Kidney capillary endothelial cell (primary cell): Measurements from ENCODE around the gene ASS1.

Experiments
- DNase-seq: peaks from one replicate; pipeline ENCODE4 v3.0.0-alpha.2; 2018; ENCODE audit warnings: low spot score

The ASS1 gene

DNA sequence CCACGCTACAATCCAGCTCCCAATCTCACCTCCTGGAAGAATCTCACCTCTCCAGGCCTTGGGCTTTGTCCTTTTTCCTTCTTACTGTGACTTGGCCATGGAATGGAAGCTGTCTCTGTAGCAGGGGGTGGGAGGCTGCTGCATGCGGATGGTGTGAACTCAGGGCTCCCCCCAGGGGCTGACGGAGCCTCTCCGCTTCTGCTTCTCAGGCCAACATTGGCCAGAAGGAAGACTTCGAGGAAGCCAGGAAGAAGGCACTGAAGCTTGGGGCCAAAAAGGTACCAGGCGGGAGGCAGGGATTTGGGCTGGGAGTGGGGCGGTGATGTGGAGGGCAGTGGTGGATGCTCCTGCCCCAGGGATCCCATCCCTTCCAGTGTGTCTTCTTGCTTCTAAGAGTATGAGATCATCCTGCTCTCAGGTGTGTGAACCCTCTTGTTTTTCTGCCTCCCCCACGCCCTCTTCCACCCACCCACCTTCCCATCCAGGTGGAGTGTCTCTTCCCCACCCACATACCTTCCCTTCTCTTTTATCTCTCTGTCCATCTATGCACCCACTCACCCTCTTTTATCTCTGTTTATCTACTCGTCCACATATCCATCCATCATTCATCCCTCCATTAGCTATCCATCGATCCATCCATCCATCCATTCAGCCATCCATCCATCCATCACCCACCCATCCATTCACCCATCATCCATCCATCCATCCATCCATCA lies 9.5 kb downstream of the ASS1 start:
- DNase-seq, result no peak

DNA sequence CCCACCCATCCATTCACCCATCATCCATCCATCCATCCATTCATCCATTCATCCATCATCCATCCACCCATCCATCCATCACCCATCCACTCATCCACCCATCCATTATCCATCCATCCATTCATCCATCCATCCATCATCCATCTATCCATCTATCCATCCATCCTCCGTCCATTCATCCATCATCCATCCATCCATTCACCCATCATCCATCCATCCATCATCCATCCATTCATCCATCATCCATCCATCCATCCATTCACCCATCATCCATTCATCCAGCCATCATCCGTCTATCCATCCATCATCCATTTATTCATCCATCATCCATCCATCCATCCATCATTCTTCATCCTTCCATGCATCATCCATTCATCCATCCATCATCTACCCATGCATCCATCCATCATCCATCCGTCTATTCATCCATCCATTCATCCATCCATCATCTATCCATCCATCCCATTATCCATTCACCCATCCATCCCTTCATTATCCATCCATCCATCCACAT lies 10.1 kb downstream of the ASS1 start:
- DNase-seq, result no peak

DNA sequence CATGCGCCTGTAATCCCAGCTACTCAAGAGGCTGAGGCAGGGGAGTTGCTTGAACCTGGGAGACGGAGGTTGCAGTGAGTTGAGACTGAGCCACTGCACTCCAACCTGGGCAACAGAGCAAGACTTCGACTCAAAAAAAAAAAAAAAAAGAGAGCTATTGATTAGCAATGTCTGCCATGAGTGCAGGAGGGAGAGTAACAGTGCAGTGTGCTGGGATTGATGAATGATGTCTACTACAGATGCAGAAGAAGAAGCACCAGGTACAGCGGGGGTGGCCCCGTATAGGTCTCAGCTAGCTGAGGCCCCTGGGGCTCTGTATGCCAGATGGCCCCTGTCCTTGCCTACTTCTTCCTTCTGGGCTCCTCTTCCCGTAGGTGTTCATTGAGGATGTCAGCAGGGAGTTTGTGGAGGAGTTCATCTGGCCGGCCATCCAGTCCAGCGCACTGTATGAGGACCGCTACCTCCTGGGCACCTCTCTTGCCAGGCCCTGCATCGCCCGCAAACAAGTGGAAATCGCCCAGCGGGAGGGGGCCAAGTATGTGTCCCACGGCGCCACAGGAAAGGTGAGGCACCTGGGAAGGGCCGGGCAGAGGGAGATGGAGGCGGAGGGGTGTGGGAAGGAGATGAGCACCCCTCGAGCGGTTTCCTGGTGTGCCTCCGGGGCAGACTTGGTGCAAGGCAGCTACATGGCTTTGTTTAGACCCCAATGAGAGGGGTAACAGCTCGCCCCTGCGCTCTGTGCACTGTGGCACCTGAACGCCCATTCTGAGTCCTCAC lies 13.5 kb downstream of the ASS1 start:
- DNase-seq, result no peak

DNA sequence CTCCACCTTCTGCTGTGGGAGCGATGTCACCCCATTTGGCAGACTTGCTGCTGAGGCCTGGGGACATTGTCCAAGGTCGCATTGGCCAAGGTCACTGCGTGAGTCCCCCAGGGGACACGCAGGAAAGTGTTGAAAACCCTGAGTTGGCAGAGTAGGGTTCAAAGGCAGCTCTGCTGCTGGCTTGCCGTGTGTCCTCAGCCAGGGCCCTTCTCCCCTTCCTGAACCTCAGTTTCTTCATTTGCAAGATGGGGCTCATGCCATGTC lies 14.0 kb downstream of the ASS1 start:
- DNase-seq, result no peak

DNA sequence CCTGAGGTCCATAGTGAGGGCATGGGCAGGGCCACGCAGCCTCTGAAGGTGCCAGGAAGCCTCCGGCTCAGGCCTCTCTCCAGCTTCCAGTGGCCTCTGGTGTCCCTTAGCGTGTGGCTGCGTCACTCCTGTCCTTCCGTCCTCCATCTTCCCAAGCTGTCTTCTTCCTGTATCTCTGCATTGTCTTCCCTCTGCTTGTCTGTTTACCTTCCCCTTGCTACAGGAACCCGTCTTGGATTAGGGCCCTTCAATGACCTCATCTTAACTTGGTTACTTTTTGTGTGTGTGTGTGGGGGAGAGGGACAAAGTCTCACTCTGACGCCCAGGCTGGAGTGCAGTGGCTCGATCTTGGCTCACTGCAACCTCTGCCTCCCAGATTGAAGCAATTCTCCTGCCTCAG lies 14.4 kb downstream of the ASS1 start:
- DNase-seq, result no peak

DNA sequence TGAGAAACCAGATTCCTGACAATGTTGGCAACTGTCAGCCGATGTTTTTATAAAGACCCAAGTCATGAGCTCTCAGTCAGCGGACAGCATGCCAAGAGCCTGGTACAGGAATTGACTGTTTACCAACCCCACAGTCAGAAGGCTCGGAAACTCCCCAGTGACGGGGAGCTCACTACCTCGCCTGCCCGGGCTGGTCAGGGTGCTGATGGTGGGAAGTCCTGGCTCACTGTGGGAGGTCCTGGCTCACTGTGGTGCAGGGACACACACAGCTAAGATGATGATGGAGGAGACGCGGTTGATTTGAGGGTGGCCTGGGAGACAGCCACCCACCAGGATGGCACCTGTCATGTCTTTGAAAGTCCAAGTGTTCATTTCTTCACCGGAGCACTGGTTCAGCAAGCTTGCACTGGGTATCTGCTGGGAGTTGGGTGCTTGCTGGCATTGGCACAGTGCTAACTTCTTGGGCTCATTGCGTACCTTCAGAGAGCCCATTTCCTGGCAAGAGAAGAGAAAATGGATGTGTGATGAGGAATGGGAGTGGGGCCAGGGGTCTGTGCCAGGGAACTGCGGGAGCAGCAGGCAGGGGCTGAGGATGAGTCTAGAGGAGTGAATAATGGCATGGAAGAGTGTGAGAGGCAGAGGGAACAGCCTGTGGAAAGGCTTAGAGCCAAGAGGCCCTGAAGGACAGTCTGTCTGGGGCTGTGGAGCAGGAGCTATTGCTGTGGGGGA lies 15.3 kb downstream of the ASS1 start:
- no peak for DNase-seq

DNA sequence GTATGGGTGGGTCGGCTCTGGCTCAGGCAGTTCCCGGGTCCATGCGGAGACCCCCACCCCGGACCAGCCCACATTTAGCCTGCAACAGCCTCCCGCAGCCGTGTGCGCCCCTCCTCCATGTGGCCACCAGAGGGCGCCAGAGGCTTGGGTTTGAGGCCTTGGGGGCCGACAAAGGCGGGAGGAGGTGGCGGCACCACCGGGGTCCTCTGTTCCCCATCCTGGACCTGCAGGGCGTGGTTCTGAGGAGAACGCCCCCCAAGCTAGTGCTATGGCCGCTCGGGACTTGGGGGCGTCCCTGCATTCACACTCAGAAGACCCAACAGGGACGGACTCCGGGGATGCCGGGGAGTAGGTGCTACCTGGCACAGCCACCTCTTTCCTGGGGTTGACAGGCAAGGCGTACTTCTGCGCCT lies 16.5 kb downstream of the ASS1 start:
- DNase-seq, result no peak

DNA sequence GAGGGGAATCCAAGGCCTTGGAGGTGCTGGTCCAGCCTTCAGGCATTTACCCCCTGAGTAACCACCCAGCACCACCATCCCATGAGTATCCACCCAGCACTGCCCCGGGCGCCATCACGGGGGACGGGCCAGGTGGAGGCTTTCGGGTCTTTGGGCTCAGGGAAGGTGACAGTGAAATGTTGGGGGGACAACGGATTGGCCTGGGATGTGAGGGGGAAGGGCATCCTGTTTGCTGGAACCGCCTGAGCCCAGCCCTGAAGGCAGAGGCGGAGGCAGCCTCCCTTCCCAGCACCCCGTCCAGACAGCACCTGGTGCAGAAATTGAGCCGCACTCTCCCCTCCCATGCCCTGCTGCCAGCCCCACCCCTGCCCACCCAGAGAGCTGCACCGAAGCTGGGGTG lies 17.0 kb downstream of the ASS1 start:
- no peak for DNase-seq

DNA sequence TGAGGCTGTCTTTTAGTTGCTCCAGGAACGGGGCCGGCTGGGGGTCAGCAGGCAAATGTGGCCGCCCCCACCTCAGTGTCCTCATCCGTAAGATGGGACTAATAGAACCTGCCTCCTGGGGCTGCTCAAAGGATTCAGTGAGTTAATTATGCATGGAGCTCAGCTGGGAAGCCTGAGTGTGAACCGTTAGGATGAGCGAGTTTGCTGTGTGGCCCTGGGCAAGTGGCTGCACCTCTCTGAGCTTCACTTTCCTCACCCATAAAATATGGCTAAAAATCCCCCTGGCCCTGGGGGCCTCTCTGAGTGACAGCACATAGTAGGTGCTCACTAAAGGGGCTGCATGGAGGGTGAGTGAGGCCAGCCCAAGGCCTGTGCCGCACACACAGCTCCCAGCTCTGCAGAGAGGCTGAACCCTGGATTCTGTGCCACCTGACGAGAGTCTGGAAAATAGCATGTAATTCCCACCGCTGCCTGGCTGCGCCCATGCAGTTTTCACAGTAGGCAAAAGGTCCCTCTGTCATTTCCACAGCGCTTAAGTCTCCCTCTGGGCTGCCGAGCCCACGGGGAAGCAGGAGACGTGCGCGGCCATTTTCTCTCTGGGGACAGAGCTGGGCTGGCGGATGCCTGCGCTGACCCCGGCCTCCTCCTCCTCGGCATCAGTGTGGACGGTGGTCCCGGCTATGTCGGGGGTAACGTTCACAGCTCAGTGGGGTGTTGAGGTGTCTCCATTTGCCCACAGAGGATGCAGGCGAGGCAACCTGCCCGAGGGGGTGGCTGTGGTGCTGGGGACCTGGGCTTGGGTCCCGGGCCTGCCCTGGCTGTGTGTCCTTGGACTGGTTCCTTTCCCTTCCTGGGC lies 18.2 kb downstream of the ASS1 start:
- no peak for DNase-seq

DNA sequence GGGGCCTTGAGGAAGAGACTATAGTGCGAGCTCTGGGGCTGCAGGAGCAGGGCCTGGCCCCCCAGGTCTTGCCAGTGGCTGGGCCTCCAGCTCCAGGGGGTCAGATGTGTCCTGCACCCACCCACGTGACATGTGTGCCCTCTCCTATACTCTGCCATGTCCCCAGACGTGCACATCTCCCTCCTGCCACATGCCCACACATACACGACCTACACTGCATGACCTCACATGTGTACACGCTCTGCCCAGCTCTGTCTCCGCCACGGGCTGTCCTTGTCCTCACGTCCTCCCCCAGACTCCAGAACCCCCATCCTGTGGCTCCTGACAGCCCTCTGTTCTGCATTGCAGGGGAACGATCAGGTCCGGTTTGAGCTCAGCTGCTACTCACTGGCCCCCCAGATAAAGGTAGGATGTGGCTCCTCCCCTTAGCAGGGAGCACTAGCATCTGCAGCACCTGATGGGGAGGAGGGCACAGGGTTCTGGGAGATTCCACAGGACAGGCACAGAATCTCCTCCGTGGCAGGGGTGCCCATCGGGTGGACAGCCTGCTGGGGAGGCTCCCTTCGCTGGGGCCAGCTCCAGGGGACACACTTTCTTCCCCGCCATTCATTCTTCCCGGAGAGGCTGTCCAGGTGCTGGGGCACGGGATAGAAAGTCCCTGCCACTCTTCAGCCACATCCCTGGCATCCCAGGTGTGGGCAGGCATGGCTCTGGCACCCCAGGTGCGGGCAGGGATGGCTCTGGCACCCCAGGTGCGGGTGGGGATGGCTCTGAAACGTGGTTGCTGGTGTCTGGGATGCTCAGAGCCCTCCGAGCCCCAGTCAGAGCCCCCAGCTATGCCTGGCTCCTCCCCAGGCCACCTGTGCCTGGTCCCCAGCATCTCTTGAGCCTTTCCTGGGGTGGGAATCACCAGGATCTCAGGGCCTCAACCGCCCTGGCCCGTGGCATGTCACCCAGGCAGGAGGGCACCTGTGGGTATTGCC lies 19.3 kb downstream of the ASS1 start:
- DNase-seq, result no peak

DNA sequence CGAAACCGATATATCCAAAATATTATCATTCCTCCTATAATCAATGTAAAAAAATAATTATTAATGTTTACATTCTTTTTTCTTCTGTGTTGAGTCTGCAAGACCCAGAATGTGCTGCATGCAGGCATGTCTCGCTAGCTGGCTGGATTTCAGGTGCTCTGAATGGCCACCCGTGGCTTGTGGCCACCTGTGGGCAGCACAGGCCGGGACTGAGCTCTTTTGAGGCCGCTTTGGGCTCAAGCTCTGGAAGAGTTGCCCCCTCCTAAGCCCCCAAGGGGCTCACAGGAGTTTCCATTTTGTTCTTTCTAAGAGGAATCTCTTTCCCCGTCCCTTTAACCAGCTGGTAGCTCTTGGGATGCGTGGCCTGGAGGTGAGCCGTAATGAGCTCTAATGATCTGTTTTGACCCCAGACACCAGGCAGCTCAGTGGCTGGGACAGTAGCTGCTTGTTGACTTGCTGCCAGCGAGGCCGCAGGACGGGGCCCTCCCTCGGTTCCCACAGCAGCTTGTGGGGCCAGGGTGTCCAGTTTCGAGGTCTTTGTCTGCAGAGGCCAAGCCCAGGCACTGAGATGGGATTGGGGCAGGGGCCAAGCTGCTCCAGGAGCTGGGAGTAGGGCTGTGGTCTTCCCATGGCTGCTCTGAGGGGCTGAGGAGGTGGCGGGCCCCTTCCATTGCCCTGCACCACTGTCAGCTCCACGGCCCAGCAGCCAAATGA lies 20.8 kb downstream of the ASS1 start:
- DNase-seq, result no peak

DNA sequence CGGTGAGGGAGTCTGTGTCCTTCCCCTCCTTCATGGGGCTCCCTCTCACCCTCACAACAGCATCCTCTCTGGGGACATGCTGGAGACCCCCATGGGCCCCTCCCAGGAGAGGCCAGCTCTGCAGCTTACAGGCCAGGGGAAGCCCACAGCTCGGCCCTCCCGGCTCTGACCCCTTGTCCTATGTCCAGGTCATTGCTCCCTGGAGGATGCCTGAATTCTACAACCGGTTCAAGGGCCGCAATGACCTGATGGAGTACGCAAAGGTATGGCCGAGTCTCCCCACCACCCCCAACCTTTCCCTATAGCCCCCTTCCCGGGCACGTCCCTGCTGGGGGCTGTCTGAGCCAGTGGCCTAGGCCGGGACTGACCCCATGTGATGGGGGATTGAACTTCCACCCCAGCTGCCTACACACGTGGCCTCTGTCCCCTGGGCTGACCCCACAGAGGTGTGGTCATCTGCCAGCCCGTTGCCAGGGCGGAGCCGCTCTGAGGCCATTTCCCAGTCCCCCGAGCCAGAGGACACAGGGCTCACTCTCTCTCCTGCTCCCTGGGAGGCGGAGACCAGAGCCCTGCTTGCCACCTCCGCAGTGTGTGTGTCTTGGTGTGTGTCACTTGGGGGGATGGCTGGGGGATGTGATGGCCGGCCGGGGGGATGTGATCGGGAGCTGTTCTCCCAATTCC lies 21.9 kb downstream of the ASS1 start:
- no peak for DNase-seq

DNA sequence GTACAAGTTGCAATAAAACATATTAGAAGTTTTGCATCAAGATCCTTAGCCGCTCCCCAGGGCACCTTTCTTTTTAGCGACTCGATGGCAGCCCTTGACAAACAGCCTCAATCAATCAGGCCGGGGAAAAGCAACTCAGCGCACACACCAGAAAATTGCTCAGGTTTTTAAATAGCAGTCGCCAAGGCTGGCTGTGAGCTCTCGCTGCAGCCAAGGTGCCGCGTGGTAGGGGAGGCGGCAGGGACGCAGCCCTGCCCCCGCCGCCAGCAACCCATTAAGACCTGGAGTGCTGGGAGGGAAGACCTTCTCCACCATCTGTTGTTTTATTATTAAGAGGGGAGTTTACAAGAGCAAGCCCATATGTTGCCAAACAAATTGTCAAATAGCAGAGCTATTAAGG lies 22.6 kb downstream of the ASS1 start:
- DNase-seq, result no peak

DNA sequence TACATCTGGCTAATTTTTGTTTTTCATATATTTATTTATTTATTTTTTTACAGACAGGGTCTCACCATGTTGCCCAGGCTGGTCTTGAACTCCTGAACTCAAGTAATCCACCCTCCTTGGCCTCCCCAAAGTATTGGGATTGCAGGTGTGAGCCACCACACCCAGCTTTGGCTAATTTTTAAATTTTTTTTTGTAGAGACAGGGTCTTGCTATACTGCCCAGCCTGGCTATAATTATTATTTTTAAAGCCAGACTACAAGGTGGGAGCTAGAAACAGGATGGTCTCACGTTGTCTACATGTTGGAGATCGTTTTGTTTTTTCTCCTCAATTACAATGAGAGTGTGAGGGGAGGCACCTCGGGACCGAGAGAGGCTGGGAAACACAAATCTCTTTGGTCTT lies 23.8 kb downstream of the ASS1 start:
- no peak for DNase-seq

DNA sequence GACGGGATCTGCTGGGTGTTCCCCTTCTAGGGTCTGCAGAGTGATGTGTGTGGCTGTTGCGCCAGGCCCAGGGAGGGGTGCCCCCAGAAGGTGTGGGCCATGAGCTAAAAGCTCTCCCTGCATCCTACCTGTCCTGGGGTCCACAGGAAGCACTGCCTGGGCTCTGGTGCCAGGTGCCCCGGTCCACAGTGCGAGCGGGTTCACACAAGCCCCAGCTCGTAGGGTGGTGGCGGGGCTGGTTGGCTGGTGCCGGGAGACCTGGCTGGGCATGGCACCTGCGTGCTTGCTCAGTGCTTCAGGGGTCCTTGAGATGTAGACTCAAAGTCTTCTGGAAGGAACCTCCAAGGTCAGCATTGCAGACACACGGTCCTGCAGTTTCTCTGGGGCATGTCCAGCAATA lies 25.5 kb downstream of the ASS1 start:
- no peak for DNase-seq

DNA sequence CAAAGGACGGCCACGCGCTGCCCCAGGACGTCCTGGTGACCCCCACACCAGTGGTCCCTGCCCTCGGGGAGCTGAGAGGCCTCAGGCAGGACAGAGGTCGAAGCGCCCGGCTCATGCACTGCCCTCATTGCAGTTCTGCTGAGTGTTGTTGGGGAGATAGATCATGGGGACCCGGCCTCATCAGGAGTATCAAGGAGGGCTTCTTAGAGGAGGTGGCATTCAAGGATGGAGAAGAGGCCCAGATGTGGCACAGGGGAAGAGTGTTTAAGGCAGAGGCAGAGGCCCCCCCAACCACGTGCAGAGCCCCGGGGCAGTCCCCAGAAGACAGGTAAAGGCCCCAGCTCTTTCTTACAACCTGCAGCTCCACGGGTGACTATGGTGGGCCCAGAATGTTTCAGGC lies 26.2 kb downstream of the ASS1 start:
- DNase-seq, result no peak

DNA sequence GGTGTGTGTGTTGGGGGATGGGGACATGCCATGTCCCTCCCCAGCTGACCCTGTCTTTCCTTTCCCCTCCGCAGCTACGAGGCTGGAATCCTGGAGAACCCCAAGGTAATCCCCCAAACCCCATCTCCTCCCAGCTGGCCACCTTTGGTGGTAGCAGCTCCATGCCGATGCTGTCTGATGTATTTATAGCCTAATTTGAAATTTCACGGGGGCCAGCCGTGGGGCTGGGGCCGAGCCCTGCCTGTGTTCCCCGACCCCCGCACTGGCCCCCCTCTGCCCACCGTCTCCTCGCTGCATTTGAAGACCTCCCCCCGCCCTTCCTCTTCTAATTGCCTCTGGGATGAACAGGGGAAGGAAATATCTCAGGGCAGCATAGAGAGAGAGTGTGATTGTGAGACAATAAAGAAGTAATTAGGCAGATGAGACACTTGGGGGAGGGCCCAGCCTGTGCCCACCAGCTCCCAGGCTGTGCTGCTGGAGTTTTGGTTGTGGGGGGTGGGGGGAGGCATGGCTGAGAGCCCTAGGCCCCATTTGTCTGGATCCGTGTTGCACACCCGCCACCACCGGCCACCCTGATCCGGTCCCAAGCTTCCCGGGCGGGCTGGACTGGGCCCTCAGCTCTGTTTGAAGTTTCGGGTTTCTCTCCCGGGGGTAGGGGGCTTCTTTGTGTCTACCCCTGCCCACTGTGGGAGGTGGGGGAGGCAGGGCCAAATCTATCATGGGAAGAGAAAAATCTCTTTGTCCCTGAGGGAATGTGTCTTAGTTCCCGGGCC lies 26.8 kb downstream of the ASS1 start:
- no peak for DNase-seq

DNA sequence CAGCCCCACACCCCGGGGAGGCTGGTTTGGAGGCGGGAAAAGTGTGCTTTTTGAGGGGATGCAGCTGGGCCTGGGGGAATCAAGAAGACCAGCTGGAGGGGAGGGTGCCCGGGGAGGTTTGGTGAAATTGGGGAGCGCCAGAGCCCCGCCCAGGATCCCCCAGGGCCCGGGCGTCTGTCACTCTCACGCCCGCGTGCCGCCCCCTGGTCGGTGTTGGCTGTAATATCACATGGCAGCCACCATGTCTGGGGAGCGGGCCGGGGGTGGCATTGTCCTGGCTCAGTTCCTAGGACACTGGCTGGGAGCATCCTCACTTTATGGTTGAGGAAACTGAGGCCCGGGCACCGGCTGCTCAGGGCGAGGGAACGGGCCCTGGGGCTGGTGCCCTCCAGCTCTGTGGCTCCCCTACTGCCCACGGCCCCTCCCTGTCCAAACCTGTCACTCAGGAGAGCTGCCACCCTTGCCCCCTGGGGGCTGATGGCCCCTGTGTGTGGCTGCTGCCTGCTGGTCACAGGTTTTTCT lies 27.5 kb downstream of the ASS1 start:
- no peak for DNase-seq

DNA sequence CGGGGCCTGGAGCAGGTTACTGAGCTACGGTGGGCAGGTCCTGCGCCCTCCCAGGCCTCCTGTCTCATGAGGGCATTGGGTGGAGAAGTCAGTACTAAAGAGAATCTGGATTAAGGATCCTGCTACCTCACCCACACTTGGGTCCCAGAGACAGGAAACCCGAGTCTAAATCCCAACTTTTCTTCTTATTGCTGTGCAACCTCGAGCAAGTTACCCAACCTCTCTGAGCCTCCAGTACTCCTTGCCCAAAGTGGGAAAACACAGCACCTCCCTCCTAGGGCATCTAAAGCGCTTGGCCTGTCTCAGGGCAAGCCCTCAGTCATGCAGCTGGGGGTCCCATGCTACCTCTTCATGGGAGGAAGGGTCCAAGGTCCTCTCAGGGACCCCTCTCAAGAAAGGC lies 28.2 kb downstream of the ASS1 start:
- DNase-seq, result no peak
